ENCODE measurements around the gene CDH12. TPM values are rescaled to one million over a fixed set of nuclear protein-coding genes. Genes with fewer than 3 reads are reported as not detected.

Gene CDH12
- total and polyA plus RNA-seq, 7 donors = not detected

DNA sequence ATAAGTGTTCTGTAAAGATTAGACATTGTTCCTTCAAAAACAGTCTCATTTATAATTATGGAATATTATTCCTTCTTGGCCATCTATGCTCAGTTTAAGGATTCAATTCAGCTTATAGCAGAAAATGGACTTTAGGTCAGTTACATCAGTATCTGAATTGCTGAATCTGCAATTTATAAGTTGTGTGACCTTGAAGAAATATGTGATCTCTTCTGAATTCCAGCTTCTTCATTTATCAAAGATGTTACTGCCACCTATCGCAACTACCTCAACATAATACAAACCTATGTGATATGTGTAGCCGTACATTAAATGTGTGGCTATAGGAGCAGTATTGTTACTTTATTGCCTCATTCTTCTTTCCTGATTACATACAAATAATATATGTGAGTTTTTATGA, 118.2 kb downstream of the CDH12 start:
- intact Hi-C loops (cut with DNase I) = no loop called here
- Histone ChIP-seq H3K27ac (no peak overlapping the region), H3K36me3 (ENCODE audit: insufficient read depth in 1 of 2, low read depth in 1 of 2) (no peaks in the 10 kb centered on the region), H3K27me3 (ENCODE audit: insufficient read depth in 3 of 3, low read length in 2 of 3) (no peaks in the 10 kb centered on the region), H3K4me3 (no peak overlapping the region), H3K9me3 (no peaks in the 10 kb centered on the region), H3K4me1 (no peaks in the 10 kb centered on the region)
- WGBS, 3 donors = 90 to 96% (median 95%) methylated on average over 2 of the region's 2 CpGs
- ATAC-seq = no peak
- DNase-seq = no peak
- TF ChIP-seq, protein P1, sequence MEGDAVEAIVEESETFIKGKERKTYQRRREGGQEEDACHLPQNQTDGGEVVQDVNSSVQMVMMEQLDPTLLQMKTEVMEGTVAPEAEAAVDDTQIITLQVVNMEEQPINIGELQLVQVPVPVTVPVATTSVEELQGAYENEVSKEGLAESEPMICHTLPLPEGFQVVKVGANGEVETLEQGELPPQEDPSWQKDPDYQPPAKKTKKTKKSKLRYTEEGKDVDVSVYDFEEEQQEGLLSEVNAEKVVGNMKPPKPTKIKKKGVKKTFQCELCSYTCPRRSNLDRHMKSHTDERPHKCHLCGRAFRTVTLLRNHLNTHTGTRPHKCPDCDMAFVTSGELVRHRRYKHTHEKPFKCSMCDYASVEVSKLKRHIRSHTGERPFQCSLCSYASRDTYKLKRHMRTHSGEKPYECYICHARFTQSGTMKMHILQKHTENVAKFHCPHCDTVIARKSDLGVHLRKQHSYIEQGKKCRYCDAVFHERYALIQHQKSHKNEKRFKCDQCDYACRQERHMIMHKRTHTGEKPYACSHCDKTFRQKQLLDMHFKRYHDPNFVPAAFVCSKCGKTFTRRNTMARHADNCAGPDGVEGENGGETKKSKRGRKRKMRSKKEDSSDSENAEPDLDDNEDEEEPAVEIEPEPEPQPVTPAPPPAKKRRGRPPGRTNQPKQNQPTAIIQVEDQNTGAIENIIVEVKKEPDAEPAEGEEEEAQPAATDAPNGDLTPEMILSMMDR (IDR thresholded peaks at IDR 0.05) = no peak

DNA sequence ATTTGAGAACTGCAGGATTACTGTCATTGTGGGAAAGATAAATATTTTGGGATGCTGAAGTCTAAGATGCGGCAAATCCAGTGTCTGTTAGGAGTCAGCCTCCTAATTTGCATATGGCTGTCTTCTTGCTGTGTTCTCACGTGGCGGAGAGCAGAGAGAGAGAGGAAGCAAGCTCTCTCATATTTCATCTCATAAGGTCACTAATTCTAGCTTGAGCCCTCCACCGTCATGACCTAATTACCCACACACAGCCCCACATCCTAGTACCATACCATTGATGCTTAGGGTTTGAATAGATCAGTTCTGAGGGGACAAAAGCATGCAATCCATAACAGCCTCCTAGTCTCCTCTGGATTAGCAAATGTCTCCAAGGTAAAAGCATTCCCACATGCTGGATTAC, 124.5 kb downstream of the CDH12 start:
- Histone ChIP-seq H3K27me3 (ENCODE audit: insufficient read depth in 3 of 3, low read length in 2 of 3) (no peaks in the 10 kb centered on the region), H3K27ac (no peak overlapping the region), H3K4me1 (no peaks in the 10 kb centered on the region), H3K4me3 (no peak overlapping the region), H3K9me3 (no peaks in the 10 kb centered on the region), H3K36me3 (ENCODE audit: insufficient read depth in 1 of 2, low read depth in 1 of 2) (no peaks in the 10 kb centered on the region)
- no peak for DNase-seq
- no peak for ATAC-seq
- TF ChIP-seq, protein P1 (IDR thresholded peaks at IDR 0.05) = no peak
- intact Hi-C loops (cut with DNase I) = no loop called here
- WGBS, 3 donors = 31 to 38% (median 36%) methylated on average over 4 of the region's 4 CpGs

DNA sequence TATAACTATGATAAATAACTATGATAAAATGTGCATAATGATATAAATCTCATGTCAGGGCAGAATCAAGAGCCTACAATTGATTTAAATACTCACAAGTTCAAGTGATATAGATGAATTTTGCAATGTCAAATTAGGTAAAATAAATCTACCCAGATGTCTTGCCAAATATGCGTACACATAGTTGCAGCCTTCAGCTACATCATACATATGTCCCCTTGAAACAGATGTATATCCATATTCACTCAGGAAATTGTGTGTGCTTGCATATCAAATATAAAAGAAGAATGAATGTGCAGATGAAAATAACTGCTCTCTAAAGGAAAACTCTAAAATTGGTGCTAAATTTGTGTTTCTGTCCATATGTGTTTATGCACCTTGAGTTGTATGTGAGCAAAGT, 130.7 kb downstream of the CDH12 start:
- TF ChIP-seq, protein P1 (IDR thresholded peaks at IDR 0.05) = no peak
- Histone ChIP-seq H3K4me1 (no peaks in the 10 kb centered on the region), H3K36me3 (ENCODE audit: insufficient read depth in 1 of 2, low read depth in 1 of 2) (no peaks in the 10 kb centered on the region), H3K4me3 (no peak overlapping the region), H3K9me3 (no peaks in the 10 kb centered on the region), H3K27ac (no peak overlapping the region), H3K27me3 (ENCODE audit: insufficient read depth in 3 of 3, low read length in 2 of 3) (no peaks in the 10 kb centered on the region)
- intact Hi-C loops (cut with DNase I) = no loop called here
- ATAC-seq (no peak), DNase-seq (no peak)
- WGBS, 3 donors = 91 to 97% (median 93%) methylated on average over 1 of the region's 1 CpG

DNA sequence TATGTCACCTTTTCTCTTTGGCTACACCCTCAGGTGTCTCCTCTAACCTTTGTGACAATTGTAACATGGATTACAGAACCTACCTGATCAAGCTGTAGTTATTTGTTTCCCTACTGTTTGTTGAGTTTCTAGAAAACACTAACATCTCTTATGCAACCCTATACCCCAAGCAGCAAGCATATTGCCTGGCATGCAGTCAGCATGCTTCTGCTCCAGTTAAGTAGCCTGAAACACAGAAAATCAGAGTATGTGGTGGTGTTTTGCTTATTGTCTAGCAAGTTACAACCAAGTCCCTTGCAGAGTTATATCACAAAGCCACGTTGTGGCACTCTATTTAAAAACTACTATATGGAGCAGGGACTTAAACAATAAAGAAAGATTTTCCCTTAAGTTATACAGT, 131.1 kb downstream of the CDH12 start:
- H3K4me3 ChIP-seq = no peak overlapping the region
- TF ChIP-seq, protein P1 (IDR thresholded peaks at IDR 0.05) = no peak
- no peaks in the 10 kb centered on the region for H3K4me1 ChIP-seq
- intact Hi-C loops (cut with DNase I) = no loop called here
- 35 to 57% (median 47%) methylated on average over 1 of the region's 1 CpG for WGBS, 3 donors
- ATAC-seq (no peak), DNase-seq (no peak)
- no peaks in the 10 kb centered on the region for H3K27me3 ChIP-seq (ENCODE audit: insufficient read depth in 3 of 3, low read length in 2 of 3)
- no peaks in the 10 kb centered on the region for H3K9me3 ChIP-seq
- no peak overlapping the region for H3K27ac ChIP-seq
- H3K36me3 ChIP-seq (ENCODE audit: insufficient read depth in 1 of 2, low read depth in 1 of 2) = no peaks in the 10 kb centered on the region

DNA sequence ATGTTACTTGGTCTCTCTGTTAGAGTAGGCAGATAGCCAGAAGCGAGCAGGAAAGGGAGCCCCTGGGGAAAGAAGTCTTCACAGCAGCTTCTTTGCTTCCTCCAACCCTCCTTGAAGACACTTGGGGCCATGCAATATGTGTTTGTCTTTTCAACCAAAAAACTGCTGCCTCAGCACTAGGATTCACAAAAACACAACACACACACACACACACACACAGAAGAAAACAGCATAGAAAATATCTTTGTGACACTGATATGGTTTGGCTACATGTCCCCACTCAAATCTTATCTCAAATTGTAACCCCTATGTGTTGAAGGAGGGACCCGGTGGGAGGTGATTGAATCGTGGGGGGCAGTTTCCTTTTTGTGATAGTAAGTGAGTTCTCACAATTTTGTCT, 133.3 kb downstream of the CDH12 start:
- no peak for ATAC-seq
- intact Hi-C loops (cut with DNase I) = no loop called here
- DNase-seq = no peak
- no peaks in the 10 kb centered on the region for H3K9me3 ChIP-seq
- H3K27me3 ChIP-seq (ENCODE audit: insufficient read depth in 3 of 3, low read length in 2 of 3) = no peaks in the 10 kb centered on the region
- no peak overlapping the region for H3K27ac ChIP-seq
- H3K4me1 ChIP-seq = no peaks in the 10 kb centered on the region
- TF ChIP-seq, protein P1 (IDR thresholded peaks at IDR 0.05) = no peak
- H3K4me3 ChIP-seq = no peak overlapping the region
- H3K36me3 ChIP-seq (ENCODE audit: insufficient read depth in 1 of 2, low read depth in 1 of 2) = no peaks in the 10 kb centered on the region
- 67 to 80% (median 76%) methylated on average over 3 of the region's 3 CpGs for WGBS, 3 donors

Measured in psoas muscle (tissue), 8 donors.